Rectal smooth muscle tissue (tissue), 1 donor: ENCODE measurements around the gene DCTN1.

Source experiments
- H3K27ac ChIP-seq: one replicate; pipeline ENCODE4 v1.7.0; 2013; ENCODE audit warnings: low read depth, low read length, inconsistent platforms
- H3K27me3 ChIP-seq: one replicate; pipeline ENCODE4 v1.7.0; 2013; ENCODE audit warnings: low read length; ENCODE audit not compliant: control insufficient read depth, insufficient read depth
- H3K36me3 ChIP-seq: one replicate; pipeline ENCODE4 v1.7.0; 2013; ENCODE audit warnings: low read length; ENCODE audit not compliant: control insufficient read depth, insufficient read depth
- H3K4me1 ChIP-seq: one replicate; pipeline ENCODE4 v1.7.0; 2013; ENCODE audit warnings: low read length; ENCODE audit not compliant: control insufficient read depth, insufficient read depth
- H3K4me3 ChIP-seq: one replicate; pipeline ENCODE4 v1.7.0; 2013; ENCODE audit warnings: low read length
- H3K9ac ChIP-seq: one replicate; pipeline ENCODE4 v1.7.0; 2013; ENCODE audit warnings: low read length

The DCTN1 gene

DNA sequence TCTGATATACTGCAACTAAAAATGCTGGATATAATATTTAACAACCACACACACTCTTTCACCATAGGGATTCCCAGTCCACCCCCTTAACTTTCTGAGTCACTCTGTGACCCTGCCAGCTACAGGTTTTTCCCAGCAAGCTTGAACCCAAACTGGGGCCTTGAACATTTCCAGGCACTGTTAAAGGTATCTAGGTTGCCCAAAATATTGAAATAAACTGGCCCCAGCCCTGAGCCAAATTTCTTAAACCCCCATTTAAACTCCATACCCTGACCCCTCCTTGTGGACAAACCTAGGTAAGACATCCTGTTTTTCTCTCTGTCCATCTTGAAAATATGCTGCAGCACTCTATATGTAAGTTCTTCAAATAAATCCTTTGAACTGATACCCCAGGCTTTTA, 19.7 kb upstream of the DCTN1 start:
- no peak overlapping the region for H3K4me3 ChIP-seq
- H3K9ac ChIP-seq = no peak overlapping the region
- H3K27me3 ChIP-seq = no peaks in the 10 kb centered on the region
- H3K36me3 ChIP-seq = no peaks in the 10 kb centered on the region
- H3K4me1 ChIP-seq = no peaks in the 10 kb centered on the region
- H3K27ac ChIP-seq = no peak overlapping the region

DNA sequence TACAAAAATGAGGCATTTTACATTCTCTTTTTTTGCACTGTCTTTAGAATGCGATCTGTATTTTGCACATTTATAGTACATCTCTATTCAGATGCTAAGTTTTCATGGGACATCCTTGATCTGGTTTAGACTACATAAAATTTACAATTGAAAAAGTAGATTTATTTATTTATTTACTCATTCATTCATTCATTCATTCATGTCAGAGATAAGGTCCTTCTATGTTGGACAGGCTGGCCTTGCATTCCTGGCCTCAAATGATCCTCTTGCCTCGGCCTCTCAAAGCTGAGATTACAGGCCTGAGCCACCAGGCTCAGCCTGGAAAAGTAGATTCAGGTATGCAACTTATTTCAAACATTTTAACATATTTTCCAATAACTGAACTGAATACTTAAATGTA, 16.0 kb upstream of the DCTN1 start:
- no peaks in the 10 kb centered on the region for H3K36me3 ChIP-seq
- H3K27ac ChIP-seq = no peak overlapping the region
- no peaks in the 10 kb centered on the region for H3K4me1 ChIP-seq
- H3K9ac ChIP-seq = no peak overlapping the region
- no peaks in the 10 kb centered on the region for H3K27me3 ChIP-seq
- no peak overlapping the region for H3K4me3 ChIP-seq

DNA sequence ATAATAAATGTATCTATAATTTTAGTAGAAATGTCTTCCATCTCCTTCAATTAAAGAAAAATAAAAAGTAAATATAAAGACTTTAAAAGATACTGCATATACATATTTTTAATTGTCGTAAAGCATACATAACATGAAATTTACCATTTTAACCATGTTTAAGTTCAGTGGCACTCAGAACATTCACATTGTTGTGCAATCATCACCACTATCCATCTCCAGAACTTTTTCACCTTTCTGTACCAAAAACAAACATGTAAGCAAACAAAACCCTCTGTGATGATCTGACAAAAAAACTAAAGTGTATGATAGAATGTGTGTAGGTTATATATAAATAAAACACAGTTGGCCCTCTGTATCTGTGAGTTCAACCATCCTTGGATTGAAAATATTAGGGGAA, 13.4 kb upstream of the DCTN1 start:
- Histone ChIP-seq H3K4me1 (peaks cover 7% of the 10 kb centered on the region), H3K4me3 (no peak overlapping the region), H3K27ac (no peak overlapping the region), H3K36me3 (no peaks in the 10 kb centered on the region), H3K9ac (no peak overlapping the region), H3K27me3 (no peaks in the 10 kb centered on the region)

DNA sequence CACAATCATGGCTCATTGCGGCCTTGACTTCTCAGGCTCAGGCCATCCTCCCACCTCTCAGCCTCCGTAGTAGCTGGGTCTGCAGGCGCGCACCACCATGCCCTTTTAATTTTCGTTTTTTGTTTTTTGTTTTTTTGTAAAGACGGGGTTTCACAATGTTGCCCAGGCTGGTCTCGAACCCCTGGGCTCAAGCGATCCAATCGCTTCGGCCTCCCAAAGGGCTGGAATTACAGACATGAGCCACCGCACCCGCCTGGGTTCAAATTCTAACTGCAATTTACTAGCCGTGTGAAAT, 12.3 kb upstream of the DCTN1 start:
- H3K4me3 ChIP-seq = peak overlapping the region; percentile 67

DNA sequence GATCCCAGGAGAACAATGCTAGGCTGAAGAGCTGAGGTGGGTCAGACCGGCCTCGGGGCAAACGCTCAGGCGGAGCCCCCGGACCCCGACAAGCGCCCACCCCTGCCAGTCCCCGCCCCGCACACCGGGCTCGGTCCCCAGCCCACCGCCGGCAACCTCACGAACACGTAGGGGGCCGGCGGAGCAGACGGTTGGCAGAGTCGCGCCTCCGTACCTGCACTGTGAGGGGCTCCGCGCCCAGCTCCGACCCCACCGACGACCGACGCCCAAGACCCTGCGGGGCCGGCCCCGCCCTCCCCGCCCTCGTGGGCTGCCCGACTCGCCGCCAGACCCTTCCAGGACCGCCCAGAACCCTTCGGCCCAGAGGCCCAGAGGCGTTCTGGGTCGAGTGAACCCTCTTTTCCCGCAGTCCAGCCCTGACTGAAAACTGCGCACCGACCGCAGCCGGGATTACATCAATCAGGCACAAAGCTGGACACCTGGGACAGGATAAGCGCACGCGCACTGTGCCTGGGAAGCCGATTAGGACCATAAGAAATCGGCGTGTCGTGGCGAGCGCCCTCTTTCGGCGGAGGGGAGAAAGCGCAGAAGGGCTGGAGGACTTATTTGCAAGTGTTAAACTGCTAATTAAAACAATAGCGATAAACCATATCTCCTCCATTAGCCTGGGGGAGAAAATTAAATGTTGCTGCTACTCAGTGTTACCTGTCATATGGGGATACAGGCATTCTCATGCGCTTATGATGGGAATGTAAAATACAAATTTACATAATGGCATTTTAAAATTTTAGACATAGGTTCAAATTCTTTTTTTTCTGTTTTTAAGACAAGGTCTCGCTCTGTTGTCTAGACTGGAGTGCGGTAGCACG, 11.7 kb upstream of the DCTN1 start:
- Histone ChIP-seq H3K27ac (peak overlapping the region; percentile 96), H3K36me3 (no peaks in the 10 kb centered on the region), H3K27me3 (no peaks in the 10 kb centered on the region), H3K4me3 (peak overlapping the region; percentile 67), H3K4me1 (peaks cover 7% of the 10 kb centered on the region), H3K9ac (peak overlapping the region; percentile 39)

More for the DNA sequence above, 12.3 kb upstream of the DCTN1 start:
- Histone ChIP-seq H3K36me3 (no peaks in the 10 kb centered on the region), H3K27me3 (no peaks in the 10 kb centered on the region), H3K27ac (no peak overlapping the region), H3K9ac (no peak overlapping the region), H3K4me1 (peaks cover 7% of the 10 kb centered on the region)

DNA sequence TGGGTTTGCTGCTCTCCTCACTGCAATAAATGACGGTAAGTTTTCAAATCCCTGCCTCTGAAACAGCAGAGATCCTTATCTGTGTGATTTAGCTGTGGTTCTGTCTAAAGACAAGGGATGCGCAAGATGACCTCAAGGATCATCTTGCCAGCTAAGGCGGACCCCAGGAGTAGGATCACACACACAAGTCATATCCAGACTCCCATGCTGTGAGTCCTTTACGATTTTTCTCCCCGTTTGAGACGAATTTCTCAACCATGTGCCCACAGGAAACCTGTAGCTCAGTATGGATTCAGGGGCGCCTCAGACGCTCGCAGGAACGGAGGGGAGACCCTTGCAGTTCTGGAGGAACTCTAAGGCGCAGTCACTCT, 11.1 kb upstream of the DCTN1 start:
- Histone ChIP-seq H3K4me1 (peaks cover 7% of the 10 kb centered on the region), H3K9ac (peak overlapping the region; percentile 39), H3K27me3 (no peaks in the 10 kb centered on the region), H3K4me3 (peak overlapping the region; percentile 67), H3K36me3 (no peaks in the 10 kb centered on the region), H3K27ac (peak overlapping the region; percentile 96)

DNA sequence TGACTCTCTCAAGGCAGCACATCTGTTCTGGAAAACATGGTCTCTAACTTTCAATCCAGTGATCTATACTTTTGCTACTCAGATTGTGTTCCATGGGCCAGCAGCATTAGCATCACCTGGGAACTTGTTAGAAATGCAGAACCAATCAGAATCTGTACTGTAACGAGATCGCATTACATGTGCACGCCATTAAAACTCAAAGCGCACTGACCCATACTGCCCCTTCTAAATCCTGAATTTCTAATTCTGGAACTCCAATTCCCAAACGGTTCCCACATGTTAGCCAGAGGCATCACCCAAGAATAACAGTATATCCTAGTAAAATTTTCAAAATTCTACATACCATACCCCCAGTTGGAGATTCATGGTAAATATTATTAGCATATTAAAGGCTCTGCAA, 10.5 kb upstream of the DCTN1 start:
- Histone ChIP-seq H3K9ac (no peak overlapping the region), H3K27ac (no peak overlapping the region), H3K27me3 (no peaks in the 10 kb centered on the region), H3K4me3 (peak overlapping the region; percentile 67), H3K36me3 (no peaks in the 10 kb centered on the region), H3K4me1 (peaks cover 7% of the 10 kb centered on the region)

DNA sequence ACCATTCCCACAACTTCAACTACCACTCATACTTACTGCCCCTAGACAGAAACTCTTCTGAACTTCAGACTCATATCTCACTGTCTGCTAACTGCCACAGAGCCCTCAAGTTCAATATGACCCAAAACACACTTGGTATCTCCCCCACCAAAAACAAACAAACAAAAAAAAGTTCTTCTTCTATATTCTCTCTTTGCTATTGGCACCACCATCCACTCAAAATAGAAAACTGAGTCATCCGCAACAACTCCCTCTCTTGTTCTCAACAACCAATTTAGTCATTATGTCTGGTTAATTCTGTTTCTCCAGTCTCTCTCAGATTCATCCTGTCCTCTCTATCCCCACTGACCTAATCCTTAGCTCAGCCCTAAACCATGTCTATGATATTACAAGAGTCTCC, 7.2 kb upstream of the DCTN1 start:
- Histone ChIP-seq H3K4me3 (no peak overlapping the region), H3K27ac (no peak overlapping the region), H3K9ac (no peak overlapping the region), H3K36me3 (no peaks in the 10 kb centered on the region), H3K4me1 (peaks cover 12% of the 10 kb centered on the region), H3K27me3 (no peaks in the 10 kb centered on the region)

DNA sequence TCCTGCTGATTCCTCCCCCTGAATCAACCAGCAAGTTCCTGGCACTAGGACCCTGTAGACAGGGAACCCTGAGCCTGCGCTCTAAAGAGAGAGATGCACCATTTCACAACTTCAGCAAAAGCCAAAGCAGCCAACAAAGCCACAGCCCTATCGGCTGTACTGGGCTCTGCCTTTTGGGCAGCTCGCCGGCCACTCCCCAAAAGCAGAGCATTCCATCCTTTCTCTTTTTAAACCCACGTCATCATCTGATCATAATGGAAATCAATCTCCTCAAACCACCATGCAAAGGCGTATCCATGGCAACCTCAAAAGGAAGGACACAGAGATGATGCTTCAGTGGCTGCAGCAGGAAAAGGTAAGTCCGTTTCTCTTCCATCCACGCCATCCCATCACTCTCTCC, 5.3 kb upstream of the DCTN1 start:
- no peaks in the 10 kb centered on the region for H3K27me3 ChIP-seq
- no peak overlapping the region for H3K27ac ChIP-seq
- H3K36me3 ChIP-seq = no peaks in the 10 kb centered on the region
- peaks cover 11% of the 10 kb centered on the region for H3K4me1 ChIP-seq
- no peak overlapping the region for H3K4me3 ChIP-seq
- no peak overlapping the region for H3K9ac ChIP-seq

DNA sequence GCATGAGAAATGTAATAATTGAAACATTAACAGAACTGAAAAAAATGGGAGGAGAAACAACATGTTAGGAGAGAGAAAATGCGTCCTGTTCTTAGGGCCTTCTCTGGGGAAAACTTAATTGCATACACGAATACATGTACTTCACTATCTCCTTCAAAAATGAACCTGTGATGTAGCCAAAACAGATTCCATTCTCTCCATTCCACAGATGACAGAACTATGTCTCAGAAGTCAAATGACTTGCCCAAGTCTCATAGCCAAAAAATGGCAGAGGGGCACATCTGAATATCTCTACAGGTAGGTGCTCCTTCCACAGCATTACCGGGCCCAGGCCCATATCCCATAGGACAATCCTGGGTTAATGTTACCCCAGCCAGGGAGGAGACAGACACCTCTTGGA, 3.9 kb upstream of the DCTN1 start:
- no peak overlapping the region for H3K4me3 ChIP-seq
- H3K4me1 ChIP-seq = peaks cover 19% of the 10 kb centered on the region
- H3K36me3 ChIP-seq = peaks cover 1% of the 10 kb centered on the region
- H3K27me3 ChIP-seq = no peaks in the 10 kb centered on the region
- no peak overlapping the region for H3K9ac ChIP-seq
- no peak overlapping the region for H3K27ac ChIP-seq

DNA sequence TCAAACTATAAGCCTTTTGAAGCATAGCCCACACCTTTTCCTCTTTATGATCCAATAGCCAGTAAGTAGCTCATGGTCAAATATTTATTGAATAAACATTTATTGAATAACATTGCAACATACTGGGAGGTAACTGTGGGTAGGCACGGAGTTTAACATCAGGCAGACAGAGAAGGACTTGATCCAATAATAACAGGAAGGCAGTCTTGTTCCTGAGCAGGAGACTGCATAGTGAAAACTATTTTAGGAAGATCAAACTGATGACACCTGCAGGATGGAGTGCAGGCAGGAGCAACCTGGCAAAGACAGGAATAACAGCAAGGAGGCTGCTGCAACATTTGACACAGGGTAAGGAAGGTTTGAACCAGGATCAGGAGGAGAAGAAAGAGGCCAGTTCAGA, 3.1 kb upstream of the DCTN1 start:
- no peak overlapping the region for H3K27ac ChIP-seq
- H3K4me1 ChIP-seq = peaks cover 20% of the 10 kb centered on the region
- no peak overlapping the region for H3K9ac ChIP-seq
- H3K36me3 ChIP-seq = peaks cover 4% of the 10 kb centered on the region
- H3K4me3 ChIP-seq = no peak overlapping the region
- H3K27me3 ChIP-seq = no peaks in the 10 kb centered on the region

DNA sequence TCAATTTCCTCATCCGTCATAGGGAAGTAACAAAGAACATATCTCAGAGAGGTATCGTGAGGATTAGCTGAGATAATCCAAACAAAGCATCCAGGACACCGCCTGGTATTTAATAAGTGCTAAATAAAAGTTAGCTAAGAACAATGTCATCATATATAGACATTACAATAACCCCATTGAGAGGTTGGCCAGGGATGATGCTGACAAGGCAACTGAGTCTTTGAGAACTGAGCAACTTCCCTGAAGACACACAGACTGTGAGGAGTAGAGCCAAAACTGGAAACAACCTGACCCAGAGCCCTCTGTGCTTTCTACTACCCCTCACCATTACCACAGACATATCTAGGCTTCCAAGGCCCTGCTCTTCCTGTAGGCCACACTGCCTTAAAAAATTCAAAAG, 1.6 kb upstream of the DCTN1 start:
- peaks cover 20% of the 10 kb centered on the region for H3K4me1 ChIP-seq
- H3K9ac ChIP-seq = no peak overlapping the region
- H3K36me3 ChIP-seq = peaks cover 15% of the 10 kb centered on the region
- H3K27me3 ChIP-seq = no peaks in the 10 kb centered on the region
- H3K27ac ChIP-seq = no peak overlapping the region
- no peak overlapping the region for H3K4me3 ChIP-seq

DNA sequence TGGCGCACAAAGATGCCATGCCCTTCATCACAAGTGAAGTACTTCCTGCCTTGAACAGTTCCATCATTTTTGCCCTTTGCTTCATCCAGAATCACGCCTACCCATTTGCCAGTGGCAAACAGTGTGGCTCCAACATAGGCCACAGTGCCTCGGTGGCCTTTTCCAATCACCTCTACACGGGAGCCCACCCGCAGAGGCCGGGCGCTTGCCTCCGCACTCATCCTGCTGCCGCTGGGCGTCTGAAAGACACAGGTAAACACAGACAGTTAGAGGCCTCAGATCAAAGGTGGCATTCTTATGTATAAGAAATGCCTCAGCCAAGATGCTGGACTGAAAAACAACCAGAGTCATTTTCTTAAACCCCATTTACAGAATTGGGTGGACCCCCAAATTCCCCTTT, 2.1 kb downstream of the DCTN1 start:
- Histone ChIP-seq H3K27ac (no peak overlapping the region), H3K4me1 (peaks cover 20% of the 10 kb centered on the region), H3K27me3 (no peaks in the 10 kb centered on the region), H3K36me3 (peaks cover 19% of the 10 kb centered on the region), H3K4me3 (no peak overlapping the region), H3K9ac (no peak overlapping the region)
